Bronchial smooth muscle cell (primary cell): Measurements from ENCODE around the gene NUS1. TPM values are rescaled to one million over a fixed set of nuclear protein-coding genes. Genes with fewer than 3 reads are reported as not detected.

Experiments
- total RNA-seq: library from RNA; depleted of rRNA; stranded (reverse); fragments of >200 nt; gene quantifications from 2 replicates; pipeline ENCODE4 v1.2.1, GENCODE V29; 2014

Gene NUS1
- 7.9 and 13.9 TPM in 2 replicates for total RNA-seq

GRCh38 chr6:117674991-117675657 lies at the start of gene NUS1:
TSS of gene NUS1 (plus strand) at chr6:117675469. CDS start at chr6:117675671, 202 bp downstream.

Other genes with a start within 250 kb of the NUS1 start
- gene ROS1, start 249.5 kb upstream of the NUS1 start, total RNA-seq = under 0.01 TPM in 2 replicates
- 13.9 and 17.7 TPM in 2 replicates for gene DCBLD1, start 192.8 kb upstream of the NUS1 start, total RNA-seq
- 22.1 and 38.0 TPM in 2 replicates for gene GOPC, start 73.0 kb upstream of the NUS1 start, total RNA-seq
- under 0.01 TPM in 1 of 2 replicates, not detected in the other for gene SLC35F1, start 231.8 kb downstream of the NUS1 start, total RNA-seq